CD4-positive, alpha-beta T cell treated with Interleukin-21 for 1 hour (primary cell): Measurements from ENCODE around the gene CEP170.
A peak's percentile ranks its signal among the peaks of the same experiment; 100 is the strongest.

ENCODE experiments used
- DNase-seq: peaks from one replicate; pipeline ENCODE4 v3.0.0-alpha.2; 2020

CEP170 gene

DNA sequence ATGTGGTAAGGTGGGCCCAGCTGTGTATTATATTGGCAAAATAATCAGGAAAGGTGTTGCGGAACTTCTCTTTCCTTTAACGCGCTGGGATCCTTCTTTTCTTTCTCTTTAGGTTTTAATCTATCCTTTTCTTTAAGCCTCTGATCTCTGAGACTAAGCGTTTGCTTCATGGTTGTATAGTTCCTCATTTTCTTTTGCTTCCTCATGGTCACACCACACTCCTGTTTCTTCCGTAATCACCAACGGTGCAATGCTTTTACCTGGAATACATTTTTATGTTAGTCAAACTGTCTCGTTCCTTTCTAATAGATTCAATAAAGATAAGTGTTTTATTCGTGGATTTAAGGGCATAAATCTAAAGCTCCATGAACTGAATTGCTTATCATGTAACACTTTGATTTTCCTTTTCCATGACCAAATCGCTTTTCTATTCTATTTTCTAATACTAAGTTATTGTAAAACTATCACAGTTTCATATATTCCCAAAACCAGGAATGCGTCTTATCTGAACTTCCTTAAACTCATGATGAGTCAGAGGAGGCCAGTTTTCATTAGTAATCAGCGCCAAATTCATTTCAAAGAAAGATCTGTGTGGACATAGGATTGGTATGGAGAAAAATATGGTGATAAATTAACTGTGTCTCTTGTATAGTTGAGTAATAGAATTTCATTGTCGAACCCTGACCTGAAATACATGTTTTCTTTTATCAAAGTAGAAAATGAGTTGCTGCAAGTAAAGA, 13.0 kb upstream of the CEP170 start:
- no peak for DNase-seq

DNA sequence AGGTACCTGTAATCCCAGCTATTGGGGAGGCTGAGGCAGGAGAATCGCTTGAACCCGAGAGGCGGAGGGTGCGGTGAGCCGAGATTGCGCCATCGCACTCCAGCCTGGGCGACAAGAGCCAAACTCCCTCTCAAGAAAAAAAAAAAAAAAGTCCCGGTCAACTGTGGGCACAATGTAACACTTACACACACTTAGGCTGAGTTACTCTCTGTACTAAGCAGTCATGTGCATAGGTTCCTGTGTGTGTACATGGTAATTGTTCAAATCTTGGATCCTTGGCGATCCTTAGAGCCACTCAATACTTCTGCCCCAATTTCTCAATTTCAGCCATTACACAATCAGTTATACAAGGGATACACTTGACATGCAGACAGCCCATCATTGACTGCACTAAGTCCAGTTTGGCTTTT, 12.4 kb upstream of the CEP170 start:
- DNase-seq, result no peak

GRCh38 chr1:243266231-243266630, 11.2 kb upstream of the CEP170 start:
- no peak for DNase-seq

- DNase-seq, result no peak
Observed at GRCh38 chr1:243264717-243265116, 9.6 kb upstream of the CEP170 start.

- DNase-seq, result no peak
Observed at GRCh38 chr1:243261390-243261789, 6.3 kb upstream of the CEP170 start.

- no peak for DNase-seq
Observed at GRCh38 chr1:243260221-243260880, 5.3 kb upstream of the CEP170 start.

DNA sequence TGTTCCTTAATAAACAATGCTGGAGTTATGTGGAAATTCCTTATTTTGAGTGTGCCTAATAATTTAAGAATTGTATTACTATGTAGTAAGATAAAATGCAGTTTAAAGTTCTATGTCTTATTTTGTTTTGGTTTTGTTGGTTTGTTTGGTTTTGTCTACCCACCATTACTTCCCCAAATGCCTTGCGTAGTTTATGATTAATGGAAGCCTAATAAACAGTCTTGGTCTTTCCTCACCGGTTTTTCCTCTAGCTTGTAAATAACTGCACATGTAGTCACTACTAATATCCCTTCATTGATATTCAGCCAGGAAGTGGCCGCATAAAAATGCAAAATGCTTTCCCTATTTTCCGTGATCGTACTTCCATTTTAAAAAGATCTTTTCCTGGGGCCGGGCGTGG, 3.6 kb upstream of the CEP170 start:
- no peak for DNase-seq

DNA sequence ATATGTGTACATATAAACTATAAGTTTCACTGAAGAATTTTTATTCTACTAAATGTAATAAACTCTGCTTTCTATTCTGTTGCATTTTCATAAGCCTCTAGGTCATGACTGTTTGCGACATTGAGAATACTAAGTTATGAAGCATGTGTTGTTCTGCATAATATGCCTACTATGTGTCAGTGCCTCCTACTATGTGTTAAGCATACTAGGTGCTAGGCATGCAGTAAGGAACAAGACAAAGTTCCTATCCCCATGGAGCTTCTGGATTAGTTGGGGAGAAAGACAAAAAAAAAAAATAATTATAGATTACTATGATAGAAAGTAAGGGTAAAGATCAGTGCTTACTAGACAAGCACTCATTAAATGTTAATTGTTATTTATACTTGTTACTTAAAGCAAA, 2.1 kb upstream of the CEP170 start:
- DNase-seq, result no peak

DNA sequence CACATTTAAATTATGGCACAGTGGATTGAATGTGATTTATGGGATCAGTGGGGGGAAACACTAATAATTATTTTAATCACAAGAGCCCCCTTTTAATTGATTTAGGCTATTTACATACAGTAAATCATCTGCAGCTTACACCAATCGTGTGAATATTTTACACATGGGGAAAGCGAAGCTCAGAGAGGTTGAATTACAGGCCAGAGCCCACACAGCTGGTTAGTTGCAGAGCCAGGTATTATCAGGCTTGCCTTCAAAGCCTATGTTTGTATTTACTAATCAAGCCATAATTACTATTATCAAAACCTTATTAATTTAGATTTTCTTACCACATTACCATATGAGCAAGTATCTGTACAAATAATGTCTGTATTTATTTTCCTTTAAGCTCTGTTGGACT, 1.5 kb upstream of the CEP170 start:
- DNase-seq, result no peak

DNA sequence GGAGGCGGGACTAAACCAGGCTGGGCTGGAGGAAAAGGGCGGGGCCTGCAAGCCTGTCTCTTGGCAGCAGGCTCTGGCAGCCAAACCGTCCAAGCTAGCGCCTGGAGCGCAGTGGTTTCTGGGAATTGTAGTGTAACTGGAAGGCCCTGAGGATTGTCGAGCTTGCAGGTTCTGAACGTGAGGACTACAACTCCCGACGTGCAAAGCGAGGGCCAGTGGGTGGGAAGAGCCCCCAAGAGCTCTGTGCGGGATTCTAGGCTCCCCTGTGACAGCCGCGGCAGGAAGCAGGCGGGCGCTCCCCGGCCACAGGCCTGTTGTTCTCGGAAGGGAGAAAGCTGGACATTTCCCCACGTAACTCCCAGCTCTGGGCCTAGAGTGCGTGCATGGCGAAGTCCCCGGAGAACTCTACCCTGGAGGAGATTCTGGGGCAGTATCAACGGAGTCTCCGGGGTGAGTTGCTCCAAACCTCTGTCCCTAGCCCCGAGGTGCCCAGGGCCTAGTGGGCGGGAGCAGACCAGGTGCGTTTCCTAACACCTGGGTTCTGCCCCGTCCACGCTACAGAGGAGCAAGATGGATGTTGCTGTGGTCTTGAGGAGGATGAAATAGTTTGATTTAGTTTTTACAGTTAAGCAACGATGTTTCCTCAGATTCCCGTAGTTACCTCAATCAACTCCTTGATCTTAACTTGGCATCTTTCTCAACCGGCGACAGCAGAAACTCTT, 871 bp upstream of the CEP170 start, which contains the start of gene SDCCAG8:
Gene SDCCAG8, plus strand, starts transcription at position 251 of the 722 bp plus-strand sequence. Its CDS starts 133 bp downstream, at position 384.
- peak; percentile 97 for DNase-seq

DNA sequence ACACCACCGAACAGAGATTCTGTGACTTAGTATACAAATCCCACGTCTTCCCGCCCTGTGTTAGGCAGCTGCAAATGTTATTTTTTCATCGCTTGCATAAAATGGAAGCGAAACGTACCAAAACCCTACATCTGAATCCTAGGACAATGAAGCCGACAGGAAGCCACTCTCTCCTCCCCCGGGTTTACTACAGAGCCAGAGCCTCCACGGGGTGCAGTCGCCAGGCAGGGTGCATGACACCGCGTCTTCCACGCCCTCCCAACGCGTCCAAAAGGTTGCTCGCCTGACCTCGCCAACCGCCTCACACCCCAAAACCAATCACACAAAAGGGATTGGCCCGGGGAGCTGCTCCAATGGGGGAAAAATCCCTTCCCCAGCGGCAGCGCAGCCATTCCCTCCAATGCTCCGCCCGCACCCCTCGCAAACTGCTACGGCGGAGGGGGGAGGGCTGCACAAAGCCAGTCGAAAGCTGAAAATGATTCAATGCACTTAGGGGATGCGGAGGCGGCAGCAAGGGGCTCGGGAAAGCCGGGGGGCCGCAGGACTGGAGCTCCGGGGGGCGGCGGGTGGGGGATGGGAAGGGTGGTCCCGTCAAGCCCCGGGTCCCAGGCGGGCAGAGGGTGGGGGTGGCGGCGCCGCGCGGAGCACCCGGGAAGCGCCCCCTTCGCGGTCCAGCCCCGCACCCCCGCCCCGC, 701 bp downstream of the CEP170 start:
- DNase-seq, result peak; percentile 59

GRCh38 chr1:243253926-243254232, 1.2 kb downstream of the CEP170 start:
- DNase-seq, result no peak

- DNase-seq, result no peak
Observed at GRCh38 chr1:243253211-243253925, 1.7 kb downstream of the CEP170 start.

- no peak for DNase-seq
Observed at GRCh38 chr1:243251539-243251938, 3.5 kb downstream of the CEP170 start.

DNA sequence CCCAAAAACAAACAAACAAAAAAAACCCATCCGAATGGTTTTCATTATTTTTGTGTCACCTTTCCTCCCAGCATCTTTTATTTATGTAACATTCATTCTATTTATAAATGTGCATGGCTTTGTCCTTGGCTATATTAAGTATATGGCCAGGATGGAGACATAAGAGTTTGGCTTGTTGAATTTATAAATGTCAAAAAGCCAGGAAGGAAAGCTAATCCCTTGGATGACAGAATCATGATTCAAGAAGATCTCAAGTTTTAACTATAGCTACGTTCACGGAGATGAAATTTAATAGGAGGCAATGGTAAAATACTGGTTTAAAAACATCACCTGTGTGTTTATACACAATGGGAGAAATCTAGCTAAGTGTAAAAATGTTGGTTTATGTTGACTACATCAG, 5.0 kb downstream of the CEP170 start:
- no peak for DNase-seq

- no peak for DNase-seq
Observed at GRCh38 chr1:243249214-243249613, 5.9 kb downstream of the CEP170 start.

DNA sequence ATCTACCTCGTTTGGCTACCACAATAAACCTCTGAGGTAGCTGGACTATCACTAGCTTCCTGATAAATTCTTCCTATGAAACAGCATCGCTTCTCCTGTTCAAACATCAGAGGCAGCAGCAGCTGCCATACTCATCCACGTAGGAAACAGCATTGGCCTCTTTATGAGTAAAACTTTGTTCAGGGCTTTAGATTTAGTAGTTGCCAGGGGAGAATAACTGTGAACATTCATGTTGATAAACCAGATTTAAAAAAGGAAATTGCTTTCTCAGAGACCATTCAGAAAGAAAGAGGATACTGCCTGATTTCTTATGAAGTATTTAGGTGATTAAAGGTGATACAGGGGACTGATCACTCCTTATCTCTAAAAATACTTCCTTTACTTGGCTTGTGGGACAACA, 7.2 kb downstream of the CEP170 start:
- DNase-seq, result no peak

DNA sequence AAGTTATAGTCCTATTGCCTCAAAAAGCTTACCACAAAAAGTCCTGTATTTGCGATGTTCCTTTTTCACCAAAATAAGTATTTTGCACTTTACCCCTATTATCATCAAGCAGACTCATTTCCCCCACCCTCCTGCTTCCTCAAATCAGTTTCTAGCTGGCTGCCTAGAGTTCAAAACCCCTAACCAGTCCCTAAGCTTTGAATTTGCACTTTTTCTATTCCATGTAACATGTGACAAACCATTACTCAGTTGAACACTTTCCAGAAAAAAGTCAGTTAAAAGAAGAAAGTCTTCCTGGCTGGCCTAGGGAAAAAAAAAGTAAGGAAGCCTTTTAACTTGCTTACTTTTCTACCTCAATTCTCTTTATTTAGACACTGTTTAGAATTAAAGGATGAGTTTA, 8.2 kb downstream of the CEP170 start:
- no peak for DNase-seq

GRCh38 chr1:243244432-243244841, 10.6 kb downstream of the CEP170 start:
- no peak for DNase-seq

- no peak for DNase-seq
Observed at GRCh38 chr1:243236604-243237252, 18.4 kb downstream of the CEP170 start.

GRCh38 chr1:243234978-243235647, 20.0 kb downstream of the CEP170 start:
- no peak for DNase-seq

- DNase-seq, result no peak
Observed at GRCh38 chr1:243233908-243234307, 21.2 kb downstream of the CEP170 start.
